ENCODE data around the gene SLC38A6.

GRCh38 chr14:61077437-61077836, 96.4 kb downstream of the SLC38A6 start:
- TF ChIP-seq FOXA1 (IDR thresholded peaks at IDR 0.05): no peak
- no peak for TF ChIP-seq FOXA1 (CRISPR knock-in tag; IDR thresholded peaks at IDR 0.05)
- TF ChIP-seq CHD2 (IDR thresholded peaks at IDR 0.05; ENCODE audit: low read depth, low read length): no peak
- TF ChIP-seq POLR2A (IDR thresholded peaks at IDR 0.05; ENCODE audit: insufficient read depth in 1 of 2, low read depth in 2 of 2, low read length in 2 of 2): no peak
- no peak for TF ChIP-seq ZNF451 (CRISPR knock-in tag; IDR thresholded peaks at IDR 0.05)
- TF ChIP-seq ZNF124 (CRISPR knock-in tag; IDR thresholded peaks at IDR 0.05): no peak
- TF ChIP-seq CREM (IDR thresholded peaks at IDR 0.05): no peak
- TF ChIP-seq CREM (CRISPR knock-in tag; IDR thresholded peaks at IDR 0.05): no peak
- TF ChIP-seq FOSL1 (CRISPR knock-in tag; IDR thresholded peaks at IDR 0.05; ENCODE audit: borderline replicate concordance): no peak
- TF ChIP-seq ZBTB25 (CRISPR knock-in tag; IDR thresholded peaks at IDR 0.05): no peak
- no peak for TF ChIP-seq CTCF (CRISPR knock-in tag; IDR thresholded peaks at IDR 0.05)
- no peak for TF ChIP-seq EZH2 (conservative IDR thresholded peaks at IDR 0.05; ENCODE audit: low read depth, low read length)
- no peak for TF ChIP-seq ZNF235 (CRISPR knock-in tag; IDR thresholded peaks at IDR 0.05; ENCODE audit: borderline replicate concordance)
- TF ChIP-seq SNAPC5 (CRISPR knock-in tag; IDR thresholded peaks at IDR 0.05; ENCODE audit: borderline replicate concordance): no peak
- TF ChIP-seq ZNF24 (IDR thresholded peaks at IDR 0.05): no peak
- TF ChIP-seq SIN3A (IDR thresholded peaks at IDR 0.05; ENCODE audit: borderline replicate concordance, low read depth, low read length): no peak

Measured in HepG2 (cell line).